Body of pancreas (tissue), 4 donors: ENCODE data around the gene TCFL5. TPM values are rescaled to one million over a fixed set of nuclear protein-coding genes. Genes with fewer than 3 reads are reported as not detected.

ENCODE experiments used
- ATAC-seq: fragments of 150-250 bp; one replicate; pipeline ENCODE4 v1.9.1; 2016
- DNase-seq, 4 donors: peaks; one replicate each; pipeline ENCODE4 v3.0.0-alpha.2; 2019
- H3K27ac ChIP-seq, 4 donors: fragments of 200-600 bp; sonication (generic); 1 replicate in 3 of 4; 2 replicates in 1 of 4; pipeline versions ENCODE4 v1.5.1 to v1.6.1; 2016 to 2019; ENCODE audit warnings: mild to moderate bottlenecking in 1 of 4, mixed read lengths in 1 of 4, moderate library complexity in 1 of 4
- H3K27me3 ChIP-seq, 2 donors: fragments of 200-600 bp; sonication (generic); one replicate each; pipeline ENCODE4 v1.6.0; 2016; ENCODE audit warnings: mild to moderate bottlenecking in 1 of 2
- H3K36me3 ChIP-seq, 2 donors: fragments of 200-600 bp; sonication (generic); replicated peaks in 1 of 2; 2 replicates each; pipeline ENCODE4 v1.5.1; 2016; ENCODE audit warnings: low read depth in 2 of 2; ENCODE audit not compliant: insufficient read depth in 1 of 2
- H3K4me1 ChIP-seq: fragments of 200-600 bp; sonication (generic); one replicate; pipeline ENCODE4 v1.6.0; 2016
- H3K4me3 ChIP-seq, 2 donors: fragments of 200-600 bp; sonication (generic); 1 replicate in 1 of 2; 2 replicates in 1 of 2; pipeline ENCODE4 v1.5.1; 2016 to 2019
- H3K9me3 ChIP-seq, 3 donors: fragments of 200-600 bp; sonication (generic); 1 replicate in 2 of 3; 2 replicates in 1 of 3; pipeline ENCODE4 v1.5.1; 2016
- POLR2A ChIP-seq, 3 donors: fragments of 450-650 bp; IDR thresholded peaks; one replicate each; pipeline ENCODE4 v1.6.1; 2016; ENCODE audit warnings: antibody characterized with exemption in 3 of 3, mild to moderate bottlenecking in 2 of 3
- WGBS, 2 donors: methylation state at CpG; one replicate each; pipeline ENCODE4 v1.1.5; 2017; 5-methylcytosine and 5-hydroxymethylcytosine counted together
- intact Hi-C: fragments of 100-400 bp; cut with DNase I; formaldehyde crosslinking; loops from one replicate; pipeline ENCODE4 v1.15.1; 2023
- total RNA-seq, 2 donors: library from RNA; depleted of rRNA; stranded (reverse); fragments of >200 nt; gene quantifications; one replicate each; pipeline ENCODE4 v1.1.0, GENCODE V29; 2016
- TF ChIP-seq, protein P1 (sequence below), 7 experiments: fragments of 450-650 bp in 4 of 7; fragments of 200-600 bp in 3 of 7; sonication (generic) in 3 of 7; IDR thresholded peaks; one replicate each; pipeline ENCODE4 v1.5.1; 2016 to 2019; ENCODE audit warnings: antibody characterized with exemption in 7 of 7

Gene TCFL5
- total RNA-seq, 2 donors from 2014 or later = 2.0 to 7.5 TPM

DNA sequence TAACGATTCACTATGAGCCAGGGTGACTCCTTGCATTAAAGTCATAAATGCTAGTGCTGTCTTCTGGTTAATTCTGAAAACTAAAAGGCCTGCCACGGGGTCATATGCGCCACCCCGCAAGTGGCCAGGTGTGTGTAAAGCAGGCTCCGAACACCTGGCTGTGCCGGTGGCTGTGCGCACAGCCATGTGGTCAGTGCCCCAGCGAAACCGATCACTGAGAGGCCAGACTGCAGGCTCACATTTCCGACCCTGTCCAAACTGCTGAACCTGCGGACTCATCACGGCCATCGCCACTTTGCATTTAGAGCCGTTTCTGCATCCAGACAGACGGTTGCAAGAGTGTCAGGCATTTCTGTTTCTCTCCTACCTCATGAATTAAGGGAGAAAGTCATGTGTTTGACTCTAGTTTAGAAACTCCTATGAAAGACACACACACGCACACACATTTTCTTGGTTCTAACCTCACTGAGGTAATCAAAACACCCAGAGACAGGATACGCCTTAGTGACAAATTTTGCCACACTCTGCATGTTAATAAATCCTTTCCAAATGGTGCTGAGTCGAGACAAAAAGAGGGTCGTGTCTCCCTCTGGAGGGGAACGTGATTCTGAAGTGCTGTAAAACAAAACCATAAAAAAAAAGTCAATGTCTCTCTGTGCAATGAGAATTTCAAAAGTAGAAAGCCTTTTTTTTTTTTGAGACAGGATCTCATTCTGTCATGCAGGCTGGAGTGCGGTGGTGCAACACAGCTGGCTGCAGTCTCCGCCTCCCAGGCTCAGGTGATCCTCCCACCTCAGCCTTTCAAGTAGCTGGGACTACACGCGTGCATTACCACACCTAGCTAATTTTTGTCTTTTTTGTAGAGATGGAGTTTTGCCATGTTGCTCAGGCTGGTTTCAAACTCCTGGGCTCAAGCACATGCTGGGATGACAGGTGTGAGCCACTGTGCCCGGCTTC, 31.0 kb upstream of the TCFL5 start:
- no peak for TF ChIP-seq POLR2A (IDR thresholded peaks at IDR 0.05)
- TF ChIP-seq, protein P1, sequence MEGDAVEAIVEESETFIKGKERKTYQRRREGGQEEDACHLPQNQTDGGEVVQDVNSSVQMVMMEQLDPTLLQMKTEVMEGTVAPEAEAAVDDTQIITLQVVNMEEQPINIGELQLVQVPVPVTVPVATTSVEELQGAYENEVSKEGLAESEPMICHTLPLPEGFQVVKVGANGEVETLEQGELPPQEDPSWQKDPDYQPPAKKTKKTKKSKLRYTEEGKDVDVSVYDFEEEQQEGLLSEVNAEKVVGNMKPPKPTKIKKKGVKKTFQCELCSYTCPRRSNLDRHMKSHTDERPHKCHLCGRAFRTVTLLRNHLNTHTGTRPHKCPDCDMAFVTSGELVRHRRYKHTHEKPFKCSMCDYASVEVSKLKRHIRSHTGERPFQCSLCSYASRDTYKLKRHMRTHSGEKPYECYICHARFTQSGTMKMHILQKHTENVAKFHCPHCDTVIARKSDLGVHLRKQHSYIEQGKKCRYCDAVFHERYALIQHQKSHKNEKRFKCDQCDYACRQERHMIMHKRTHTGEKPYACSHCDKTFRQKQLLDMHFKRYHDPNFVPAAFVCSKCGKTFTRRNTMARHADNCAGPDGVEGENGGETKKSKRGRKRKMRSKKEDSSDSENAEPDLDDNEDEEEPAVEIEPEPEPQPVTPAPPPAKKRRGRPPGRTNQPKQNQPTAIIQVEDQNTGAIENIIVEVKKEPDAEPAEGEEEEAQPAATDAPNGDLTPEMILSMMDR (IDR thresholded peaks at IDR 0.05) = no peak
- Histone ChIP-seq H3K4me1 (peaks cover under 1% of the 10 kb centered on the region), H3K36me3 (peaks cover 16 to 50% of the 10 kb centered on the region in 2 donors), H3K4me3 (no peak overlapping the region), H3K27me3 (no peaks in the 10 kb centered on the region), H3K9me3 (no peaks in the 10 kb centered on the region), H3K27ac (no peak overlapping the region)
- DNase-seq (no peak), ATAC-seq (no peak)
- 88 to 90% methylated on average over 22 to 25 of the region's 25 CpGs for WGBS, 2 donors
- intact Hi-C loops = loop anchor here (10.0 kb wide), 1 partner anchor 112 kb away; the partner anchor contains the start of gene BHLHE23

- DNase-seq (no peak), ATAC-seq (no peak)
- no peaks in the 10 kb centered on the region for H3K9me3 ChIP-seq
- intact Hi-C loops = loop anchor here (10.0 kb wide), 1 partner anchor 114 kb away; the partner anchor contains the start of gene BHLHE23
- no peak overlapping the region for H3K4me3 ChIP-seq
- H3K27me3 ChIP-seq = no peaks in the 10 kb centered on the region
- peaks cover 16 to 50% of the 10 kb centered on the region in 2 donors for H3K36me3 ChIP-seq
- 90 to 91% methylated on average over 15 of the region's 15 CpGs for WGBS, 2 donors
- no peak for TF ChIP-seq POLR2A (IDR thresholded peaks at IDR 0.05)
- TF ChIP-seq, protein P1 (IDR thresholded peaks at IDR 0.05) = no peak
- H3K27ac ChIP-seq = no peak overlapping the region
- H3K4me1 ChIP-seq = peaks cover 10% of the 10 kb centered on the region
Measured at GRCh38 chr20:62891111-62891510, 29.5 kb upstream of the TCFL5 start.

GRCh38 chr20:62890444-62890843, 28.8 kb upstream of the TCFL5 start:
- TF ChIP-seq, protein P1 (IDR thresholded peaks at IDR 0.05) = no peak
- no peak for TF ChIP-seq POLR2A (IDR thresholded peaks at IDR 0.05)
- no peak overlapping the region for H3K4me3 ChIP-seq
- intact Hi-C loops = loop anchor here (10.0 kb wide), 1 partner anchor 114 kb away; the partner anchor contains the start of gene BHLHE23
- H3K4me1 ChIP-seq = peaks cover 10% of the 10 kb centered on the region
- no peaks in the 10 kb centered on the region for H3K27me3 ChIP-seq
- H3K36me3 ChIP-seq = peaks cover 16 to 47% of the 10 kb centered on the region in 2 donors
- 92 to 99% methylated on average over 6 to 7 of the region's 7 CpGs for WGBS, 2 donors
- DNase-seq = no peak
- no peak for ATAC-seq
- H3K9me3 ChIP-seq = no peaks in the 10 kb centered on the region
- no peak overlapping the region for H3K27ac ChIP-seq

GRCh38 chr20:62889871-62890270, 28.2 kb upstream of the TCFL5 start:
- TF ChIP-seq, protein P1 (IDR thresholded peaks at IDR 0.05) = no peak
- no peak for TF ChIP-seq POLR2A (IDR thresholded peaks at IDR 0.05)
- 86 to 95% methylated on average over 9 of the region's 9 CpGs for WGBS, 2 donors
- no peak for DNase-seq
- Histone ChIP-seq H3K4me1 (peaks cover 10% of the 10 kb centered on the region), H3K36me3 (peaks cover 16 to 47% of the 10 kb centered on the region in 2 donors), H3K27ac (no peak overlapping the region), H3K4me3 (no peak overlapping the region), H3K9me3 (no peaks in the 10 kb centered on the region), H3K27me3 (no peaks in the 10 kb centered on the region)
- no peak for ATAC-seq
- intact Hi-C loops = loop anchor here (10.0 kb wide), 1 partner anchor 115 kb away; the partner anchor contains the start of gene BHLHE23
